NB4 (cell line): ENCODE results near the gene CDHR3.

ENCODE experiments used
- POLR2A ChIP-seq: IDR thresholded peaks from 2 replicates; pipeline ENCODE4 v1.6.1; 2011; ENCODE audit warnings: mild to moderate bottlenecking; ENCODE audit not compliant: insufficient read length; ENCODE audit errors: extremely low read depth
- TF ChIP-seq, protein P1 (sequence below): IDR thresholded peaks from one replicate; pipeline ENCODE4 v1.5.1; 2012; ENCODE audit warnings: low read depth, low read length

DNA sequence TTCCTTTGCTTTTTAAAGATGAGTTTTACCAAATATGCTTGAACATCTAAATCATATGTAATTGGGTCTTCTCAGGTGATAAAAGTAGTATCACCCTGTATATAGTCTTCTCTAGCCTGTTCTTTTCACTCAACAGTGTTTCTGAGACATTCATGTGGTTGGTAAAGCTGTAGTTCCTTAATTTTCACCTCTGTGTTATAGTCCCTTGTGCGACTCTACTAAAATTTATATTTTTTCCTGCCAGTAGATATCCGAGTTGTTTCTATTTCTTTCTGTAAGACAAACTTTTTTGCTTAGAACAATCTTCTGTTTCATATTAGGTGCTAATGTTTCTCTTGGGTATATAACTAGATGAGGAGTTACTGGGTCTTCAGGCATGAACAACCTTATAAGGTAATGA lies 113.5 kb downstream of the CDHR3 start:
- TF ChIP-seq, protein P1, sequence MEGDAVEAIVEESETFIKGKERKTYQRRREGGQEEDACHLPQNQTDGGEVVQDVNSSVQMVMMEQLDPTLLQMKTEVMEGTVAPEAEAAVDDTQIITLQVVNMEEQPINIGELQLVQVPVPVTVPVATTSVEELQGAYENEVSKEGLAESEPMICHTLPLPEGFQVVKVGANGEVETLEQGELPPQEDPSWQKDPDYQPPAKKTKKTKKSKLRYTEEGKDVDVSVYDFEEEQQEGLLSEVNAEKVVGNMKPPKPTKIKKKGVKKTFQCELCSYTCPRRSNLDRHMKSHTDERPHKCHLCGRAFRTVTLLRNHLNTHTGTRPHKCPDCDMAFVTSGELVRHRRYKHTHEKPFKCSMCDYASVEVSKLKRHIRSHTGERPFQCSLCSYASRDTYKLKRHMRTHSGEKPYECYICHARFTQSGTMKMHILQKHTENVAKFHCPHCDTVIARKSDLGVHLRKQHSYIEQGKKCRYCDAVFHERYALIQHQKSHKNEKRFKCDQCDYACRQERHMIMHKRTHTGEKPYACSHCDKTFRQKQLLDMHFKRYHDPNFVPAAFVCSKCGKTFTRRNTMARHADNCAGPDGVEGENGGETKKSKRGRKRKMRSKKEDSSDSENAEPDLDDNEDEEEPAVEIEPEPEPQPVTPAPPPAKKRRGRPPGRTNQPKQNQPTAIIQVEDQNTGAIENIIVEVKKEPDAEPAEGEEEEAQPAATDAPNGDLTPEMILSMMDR: no peak
- no peak for TF ChIP-seq POLR2A
